ENCODE results near the gene TXLNG.

Gene TXLNG

GRCh38 chrX:16745102-16745501 is 41.2 kb upstream of the TXLNG start:
- H3K4me1 ChIP-seq, result no peaks in the 10 kb centered on the region
- H3K36me3 ChIP-seq (ENCODE audit: control insufficient read depth, insufficient read depth, low read length), result no peaks in the 10 kb centered on the region
- H3K9ac ChIP-seq, result no peak overlapping the region
- H2AFZ ChIP-seq, result no peak overlapping the region
- H3K4me2 ChIP-seq (ENCODE audit: low read length), result no peak overlapping the region
- H3K9me3 ChIP-seq (ENCODE audit: control insufficient read depth, low read length), result no peaks in the 10 kb centered on the region
- H3K27me3 ChIP-seq (ENCODE audit: control insufficient read depth, insufficient read depth, low read length), result no peaks in the 10 kb centered on the region
- H3K4me3 ChIP-seq (ENCODE audit: low read depth, low read length), result no peak overlapping the region
- H3K27ac ChIP-seq, result no peak overlapping the region
- TF ChIP-seq CTCF (IDR thresholded peaks at IDR 0.05), result no peak
- no peaks in the 10 kb centered on the region for H3K79me2 ChIP-seq

- H3K9ac ChIP-seq, result no peak overlapping the region
- H3K4me2 ChIP-seq (ENCODE audit: low read length), result no peak overlapping the region
- H3K4me1 ChIP-seq, result no peaks in the 10 kb centered on the region
- no peaks in the 10 kb centered on the region for H3K36me3 ChIP-seq (ENCODE audit: control insufficient read depth, insufficient read depth, low read length)
- H3K79me2 ChIP-seq, result no peaks in the 10 kb centered on the region
- no peak overlapping the region for H3K27ac ChIP-seq
- H3K27me3 ChIP-seq (ENCODE audit: control insufficient read depth, insufficient read depth, low read length), result no peaks in the 10 kb centered on the region
- H2AFZ ChIP-seq, result no peak overlapping the region
- no peak overlapping the region for H3K4me3 ChIP-seq (ENCODE audit: low read depth, low read length)
- no peaks in the 10 kb centered on the region for H3K9me3 ChIP-seq (ENCODE audit: control insufficient read depth, low read length)
- no peak for TF ChIP-seq CTCF (IDR thresholded peaks at IDR 0.05)
Observed at GRCh38 chrX:16745659-16746058, 40.6 kb upstream of the TXLNG start.

GRCh38 chrX:16748425-16748824 is 37.8 kb upstream of the TXLNG start:
- TF ChIP-seq CTCF (IDR thresholded peaks at IDR 0.05), result no peak
- H3K4me2 ChIP-seq (ENCODE audit: low read length), result no peak overlapping the region
- no peak overlapping the region for H3K27ac ChIP-seq
- H3K9me3 ChIP-seq (ENCODE audit: control insufficient read depth, low read length), result no peaks in the 10 kb centered on the region
- no peaks in the 10 kb centered on the region for H3K36me3 ChIP-seq (ENCODE audit: control insufficient read depth, insufficient read depth, low read length)
- no peak overlapping the region for H3K4me3 ChIP-seq (ENCODE audit: low read depth, low read length)
- H2AFZ ChIP-seq, result no peak overlapping the region
- no peaks in the 10 kb centered on the region for H3K79me2 ChIP-seq
- H3K4me1 ChIP-seq, result no peaks in the 10 kb centered on the region
- no peak overlapping the region for H3K9ac ChIP-seq
- no peaks in the 10 kb centered on the region for H3K27me3 ChIP-seq (ENCODE audit: control insufficient read depth, insufficient read depth, low read length)

GRCh38 chrX:16750136-16750535 is 36.1 kb upstream of the TXLNG start:
- Histone ChIP-seq H3K27ac (no peak overlapping the region), H3K36me3 (ENCODE audit: control insufficient read depth, insufficient read depth, low read length) (no peaks in the 10 kb centered on the region)

More at GRCh38 chrX:16750136-16750535, 36.1 kb upstream of the TXLNG start:
- no peaks in the 10 kb centered on the region for H3K79me2 ChIP-seq
- H3K9ac ChIP-seq, result no peak overlapping the region
- no peak for TF ChIP-seq CTCF (IDR thresholded peaks at IDR 0.05)
- H3K4me2 ChIP-seq (ENCODE audit: low read length), result no peak overlapping the region
- no peak overlapping the region for H3K4me3 ChIP-seq (ENCODE audit: low read depth, low read length)
- no peaks in the 10 kb centered on the region for H3K9me3 ChIP-seq (ENCODE audit: control insufficient read depth, low read length)
- H2AFZ ChIP-seq, result no peak overlapping the region
- H3K27me3 ChIP-seq (ENCODE audit: control insufficient read depth, insufficient read depth, low read length), result no peaks in the 10 kb centered on the region
- H3K4me1 ChIP-seq, result no peaks in the 10 kb centered on the region

Measured in parathyroid adenoma (tissue), 2 donors.